ENCODE data around the gene DUSP28.
"Not testable (repeated sequence)": the region's sequence is repeated elsewhere in the genome, so short reads cannot be mapped to it uniquely, and the experiment has no call there.

The DUSP28 gene

GRCh38 chr2:240530181-240530580 lies 30.0 kb upstream of the DUSP28 start:
- peaks cover 9% of the 10 kb centered on the region for H3K9me3 ChIP-seq (ENCODE audit: severe bottlenecking)
- no peak overlapping the region for H3K27ac ChIP-seq
- no peak overlapping the region for H3K4me3 ChIP-seq (ENCODE audit: low read depth, low read length)
- no peaks in the 10 kb centered on the region for H3K27me3 ChIP-seq (ENCODE audit: insufficient read depth, low read depth, severe bottlenecking)
- DNase-seq = no peak
- peaks cover 9% of the 10 kb centered on the region for H3K36me3 ChIP-seq
- no peak for TF ChIP-seq CTCF (IDR thresholded peaks at IDR 0.05; ENCODE audit: low read depth, low read length)

DNA sequence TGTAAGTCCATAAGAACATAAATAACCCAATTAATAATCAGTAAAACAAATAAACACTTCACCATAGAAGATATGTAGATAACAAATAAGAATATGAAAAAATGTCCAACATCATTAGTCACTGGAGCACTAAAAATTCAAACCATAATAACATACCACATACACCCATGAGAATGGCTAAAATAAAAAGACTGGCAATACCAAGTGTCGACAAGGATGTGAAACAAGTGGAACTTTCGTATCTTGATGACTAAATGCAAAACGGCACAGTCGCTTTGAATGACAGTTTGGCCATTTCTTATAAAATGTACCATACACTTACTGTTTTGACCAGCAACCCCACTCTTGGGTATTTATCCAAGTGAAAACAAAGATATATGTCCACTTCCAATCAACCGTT lies 29.1 kb upstream of the DUSP28 start:
- H3K4me3 ChIP-seq (ENCODE audit: low read depth, low read length) = no peak overlapping the region
- DNase-seq = no peak
- peaks cover 9% of the 10 kb centered on the region for H3K36me3 ChIP-seq
- no peaks in the 10 kb centered on the region for H3K27me3 ChIP-seq (ENCODE audit: insufficient read depth, low read depth, severe bottlenecking)
- peaks cover 9% of the 10 kb centered on the region for H3K9me3 ChIP-seq (ENCODE audit: severe bottlenecking)
- H3K27ac ChIP-seq = no peak overlapping the region
- no peak for TF ChIP-seq CTCF (IDR thresholded peaks at IDR 0.05; ENCODE audit: low read depth, low read length)

DNA sequence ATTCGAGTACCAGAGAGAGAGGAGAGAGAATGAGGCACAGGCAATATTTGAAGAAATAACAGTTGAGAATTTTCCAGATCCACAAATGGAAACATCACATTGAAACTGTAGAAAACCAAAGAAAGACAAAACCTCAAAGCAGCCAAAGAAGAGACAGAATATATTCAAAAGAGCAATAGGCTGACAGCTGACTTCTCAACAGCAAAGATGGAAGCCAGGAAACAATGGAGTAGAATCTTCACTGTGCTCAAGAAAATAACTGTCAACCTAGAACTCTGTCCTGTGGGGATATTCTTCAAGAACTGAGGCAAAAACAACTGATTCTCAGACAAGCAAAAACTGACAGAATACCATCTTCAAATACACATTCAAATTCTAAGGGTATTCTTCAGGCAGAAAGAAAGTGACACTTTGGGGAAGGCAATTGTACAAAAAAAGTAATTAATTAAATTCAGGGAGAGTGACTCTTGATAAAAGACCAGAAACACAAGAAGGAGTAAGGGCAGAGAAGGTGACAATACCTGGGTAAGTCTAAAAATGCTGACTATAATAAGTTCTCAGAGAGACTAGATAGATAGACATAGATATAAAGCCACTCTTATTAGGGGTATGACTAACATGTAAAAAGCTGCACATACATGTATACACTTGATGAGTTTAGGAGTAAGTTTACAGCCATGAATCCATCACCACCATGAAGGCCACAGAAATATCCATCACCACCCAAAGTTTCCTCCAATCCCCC lies 28.0 kb upstream of the DUSP28 start:
- H3K27me3 ChIP-seq (ENCODE audit: insufficient read depth, low read depth, severe bottlenecking) = no peaks in the 10 kb centered on the region
- H3K36me3 ChIP-seq = peaks cover 9% of the 10 kb centered on the region
- no peak for DNase-seq
- H3K27ac ChIP-seq = no peak overlapping the region
- H3K4me3 ChIP-seq (ENCODE audit: low read depth, low read length) = no peak overlapping the region
- TF ChIP-seq CTCF (IDR thresholded peaks at IDR 0.05; ENCODE audit: low read depth, low read length) = no peak
- H3K9me3 ChIP-seq (ENCODE audit: severe bottlenecking) = peaks cover 9% of the 10 kb centered on the region

DNA sequence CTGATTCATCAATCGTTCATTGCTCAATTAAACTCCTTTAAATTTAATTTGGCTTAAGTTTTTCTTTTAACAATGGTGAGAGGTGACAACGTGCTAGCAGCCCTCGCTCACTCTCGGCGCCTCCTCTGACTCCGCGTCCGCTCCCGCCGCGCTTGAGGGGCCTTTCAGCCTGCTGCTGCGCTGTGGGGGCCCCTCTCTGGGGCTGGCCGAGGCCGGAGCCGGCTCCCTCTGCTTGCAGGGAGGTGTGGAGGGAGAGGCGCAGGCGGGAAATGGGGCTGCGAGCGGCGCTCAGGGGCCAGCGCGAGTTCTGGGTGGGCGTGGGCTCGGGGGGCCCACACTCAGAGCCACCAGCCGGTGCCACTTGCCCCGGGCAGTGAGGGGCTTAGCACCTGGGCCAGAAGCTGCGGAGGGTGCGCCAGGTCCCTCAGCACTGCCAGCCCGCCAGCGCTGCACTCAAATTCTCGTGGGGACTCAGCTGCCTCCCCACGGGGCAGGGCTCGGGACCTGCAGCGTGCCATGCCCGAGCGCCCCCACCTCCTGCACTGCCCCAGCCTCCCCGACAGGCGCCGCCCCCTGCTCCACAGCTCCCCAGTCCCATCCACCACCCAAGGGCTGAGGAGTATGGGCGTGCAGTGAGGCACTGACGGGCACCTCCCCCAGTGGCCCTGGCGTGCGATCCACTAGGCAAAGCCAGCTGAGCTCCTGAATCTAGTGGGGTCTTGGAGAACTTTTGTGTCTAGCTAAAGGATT lies 22.0 kb upstream of the DUSP28 start:
- Histone ChIP-seq H3K27ac (no peak overlapping the region), H3K36me3 (peaks cover 5% of the 10 kb centered on the region), H3K27me3 (ENCODE audit: insufficient read depth, low read depth, severe bottlenecking) (no peaks in the 10 kb centered on the region), H3K4me3 (ENCODE audit: low read depth, low read length) (no peak overlapping the region), H3K9me3 (ENCODE audit: severe bottlenecking) (no peaks in the 10 kb centered on the region)
- DNase-seq = no peak
- TF ChIP-seq CTCF (IDR thresholded peaks at IDR 0.05; ENCODE audit: low read depth, low read length) = no peak

DNA sequence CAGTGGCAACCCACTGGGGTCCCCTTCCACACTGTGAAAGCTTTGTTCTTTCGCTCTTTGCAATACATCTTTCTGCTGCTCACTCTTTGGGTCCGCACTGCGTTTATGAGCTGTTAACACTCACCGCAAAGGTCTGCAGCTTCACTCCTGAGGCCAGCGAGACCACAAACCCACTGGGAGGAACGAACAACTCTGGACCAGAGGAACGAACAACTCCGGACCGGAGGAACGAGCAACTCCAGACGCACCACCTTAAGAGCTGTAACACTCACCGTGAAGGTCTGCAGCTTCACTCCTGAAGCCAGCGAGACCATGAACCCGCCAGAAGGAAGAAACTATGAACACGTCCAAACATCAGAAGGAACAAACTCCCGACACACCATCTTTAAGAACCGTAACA lies 21.1 kb upstream of the DUSP28 start:
- not testable (repeated sequence) for H3K27ac ChIP-seq; H3K27me3 ChIP-seq (ENCODE audit: insufficient read depth, low read depth, severe bottlenecking); H3K9me3 ChIP-seq (ENCODE audit: severe bottlenecking); H3K36me3 ChIP-seq; DNase-seq; H3K4me3 ChIP-seq (ENCODE audit: low read depth, low read length)

GRCh38 chr2:240539906-240540305 lies 20.3 kb upstream of the DUSP28 start:
- no peaks in the 10 kb centered on the region for H3K9me3 ChIP-seq (ENCODE audit: severe bottlenecking)
- H3K36me3 ChIP-seq = peaks cover 5% of the 10 kb centered on the region
- H3K27me3 ChIP-seq (ENCODE audit: insufficient read depth, low read depth, severe bottlenecking) = no peaks in the 10 kb centered on the region
- H3K4me3 ChIP-seq (ENCODE audit: low read depth, low read length) = no peak overlapping the region
- no peak overlapping the region for H3K27ac ChIP-seq
- no peak for TF ChIP-seq CTCF (IDR thresholded peaks at IDR 0.05; ENCODE audit: low read depth, low read length)
- DNase-seq = no peak
